Measurements from ENCODE around the gene PIP5K1C.

The PIP5K1C gene

GRCh38 chr19:3615524-3616135 is 84.6 kb downstream of the PIP5K1C start:
- no peak for TF ChIP-seq CTCF (IDR thresholded peaks at IDR 0.05; ENCODE audit: low read length, missing control alignments)
- H3K4me3 ChIP-seq (replicated peaks; ENCODE audit: low read depth, low read length), result no peak overlapping the region
- DNase-seq (ENCODE audit: low read depth), result no peak

GRCh38 chr19:3614858-3615505 is 85.3 kb downstream of the PIP5K1C start:
- no peak for TF ChIP-seq CTCF (IDR thresholded peaks at IDR 0.05; ENCODE audit: low read length, missing control alignments)
- H3K4me3 ChIP-seq (replicated peaks; ENCODE audit: low read depth, low read length), result no peak overlapping the region
- no peak for DNase-seq (ENCODE audit: low read depth)

- no peak for TF ChIP-seq CTCF (IDR thresholded peaks at IDR 0.05; ENCODE audit: low read length, missing control alignments)
- DNase-seq (ENCODE audit: low read depth), result no peak
Observed at GRCh38 chr19:3613818-3614661, 86.2 kb downstream of the PIP5K1C start.

GRCh38 chr19:3612901-3613741 is 87.1 kb downstream of the PIP5K1C start:
- H3K4me3 ChIP-seq (replicated peaks; ENCODE audit: low read depth, low read length), result no peak overlapping the region
- no peak for DNase-seq (ENCODE audit: low read depth)

More at GRCh38 chr19:3613818-3614661, 86.2 kb downstream of the PIP5K1C start:
- no peak overlapping the region for H3K4me3 ChIP-seq (replicated peaks; ENCODE audit: low read depth, low read length)

GRCh38 chr19:3612330-3612729 is 87.9 kb downstream of the PIP5K1C start:
- no peak for TF ChIP-seq CTCF (IDR thresholded peaks at IDR 0.05; ENCODE audit: low read length, missing control alignments)
- DNase-seq (ENCODE audit: low read depth), result no peak
- no peak overlapping the region for H3K4me3 ChIP-seq (replicated peaks; ENCODE audit: low read depth, low read length)

More at GRCh38 chr19:3612901-3613741, 87.1 kb downstream of the PIP5K1C start:
- TF ChIP-seq CTCF (IDR thresholded peaks at IDR 0.05; ENCODE audit: low read length, missing control alignments), result no peak

GRCh38 chr19:3611841-3612240 is 88.4 kb downstream of the PIP5K1C start:
- TF ChIP-seq CTCF (IDR thresholded peaks at IDR 0.05; ENCODE audit: low read length, missing control alignments), result no peak
- no peak for DNase-seq (ENCODE audit: low read depth)
- H3K4me3 ChIP-seq (replicated peaks; ENCODE audit: low read depth, low read length), result no peak overlapping the region
